GM12878 (cell line): ENCODE results near the gene ADH1C.
"Not testable (repeated sequence)": the region's sequence is repeated elsewhere in the genome, so short reads cannot be mapped to it uniquely, and the experiment has no call there.

Experiments
- GABPA ChIP-seq: IDR thresholded peaks from 2 replicates; pipeline ENCODE4 v1.6.1; 2014; ENCODE audit warnings: antibody characterized with exemption, low read depth, mild to moderate bottlenecking, inconsistent platforms
- POLR2A ChIP-seq: IDR thresholded peaks from 2 replicates; pipeline ENCODE4 v1.6.1; 2011; ENCODE audit warnings: low read depth, mild to moderate bottlenecking, low read length
- REST ChIP-seq: IDR thresholded peaks from 2 replicates; pipeline ENCODE4 v1.6.1; 2012; ENCODE audit warnings: mild to moderate bottlenecking, low read depth, low read length
- SKIL ChIP-seq: fragments of 450-650 bp; IDR thresholded peaks from 2 replicates; pipeline ENCODE4 v1.6.1; 2017; ENCODE audit warnings: mild to moderate bottlenecking, low read depth, inconsistent platforms; ENCODE audit not compliant: poor library complexity, severe bottlenecking

GRCh38 chr4:99356149-99356548 lies 3.6 kb upstream of the ADH1C start:
- not testable (repeated sequence) for TF ChIP-seq GABPA, SKIL, REST, POLR2A
